NCI-H2196 (cell line): ENCODE measurements around the gene CCDC122.
"Not testable (repeated sequence)": the region's sequence is repeated elsewhere in the genome, so short reads cannot be mapped to it uniquely, and the experiment has no call there.

Experiments used
- DNase-seq: peaks from one replicate; lab custom pipeline; 2025; ENCODE audit not compliant: unreplicated experiment; lab: John Stamatoyannopoulos, UW

CCDC122 gene

GRCh38 chr13:43877766-43878165, 1.8 kb downstream of the CCDC122 start:
- DNase-seq: no peak

- no peak for DNase-seq
These were observed 2.2 kb downstream of the CCDC122 start for GRCh38 chr13:43877326-43877725.

GRCh38 chr13:43876366-43876765, 3.2 kb downstream of the CCDC122 start:
- DNase-seq: no peak

- DNase-seq: peak; percentile 5
These were observed 4.9 kb downstream of the CCDC122 start for GRCh38 chr13:43874504-43875092.

- no peak for DNase-seq
These were observed 7.4 kb downstream of the CCDC122 start for GRCh38 chr13:43872181-43872580.

GRCh38 chr13:43865892-43866291, 13.6 kb downstream of the CCDC122 start:
- DNase-seq: no peak

GRCh38 chr13:43864921-43865320, 14.6 kb downstream of the CCDC122 start:
- no peak for DNase-seq

GRCh38 chr13:43861863-43862262, 17.7 kb downstream of the CCDC122 start:
- DNase-seq: no peak

- DNase-seq: no peak
These were observed 26.6 kb downstream of the CCDC122 start for GRCh38 chr13:43852923-43853404.

- no peak for DNase-seq
These were observed 28.7 kb downstream of the CCDC122 start for GRCh38 chr13:43850873-43851272.

GRCh38 chr13:43848001-43848649, 31.4 kb downstream of the CCDC122 start:
- no peak for DNase-seq

GRCh38 chr13:43846496-43847158, 32.9 kb downstream of the CCDC122 start:
- DNase-seq: no peak

- no peak for DNase-seq
These were observed 40.6 kb downstream of the CCDC122 start for GRCh38 chr13:43838909-43839308.

- DNase-seq: no peak
These were observed 43.8 kb downstream of the CCDC122 start for GRCh38 chr13:43835701-43836100.

GRCh38 chr13:43831088-43831487, 48.5 kb downstream of the CCDC122 start:
- DNase-seq: no peak

- DNase-seq: no peak
These were observed 49.1 kb downstream of the CCDC122 start for GRCh38 chr13:43830497-43830881.

- not testable (repeated sequence) for DNase-seq
These were observed 54.9 kb downstream of the CCDC122 start for GRCh38 chr13:43824656-43825055.

- DNase-seq: no peak
These were observed 56.6 kb downstream of the CCDC122 start for GRCh38 chr13:43822969-43823368.

GRCh38 chr13:43816401-43816889, 63.1 kb downstream of the CCDC122 start:
- DNase-seq: no peak

GRCh38 chr13:43815204-43815603, 64.3 kb downstream of the CCDC122 start:
- no peak for DNase-seq

- no peak for DNase-seq
These were observed 70.9 kb downstream of the CCDC122 start for GRCh38 chr13:43808676-43809075.

GRCh38 chr13:43805681-43806128, 73.8 kb downstream of the CCDC122 start:
- no peak for DNase-seq
